Effector memory CD8-positive, alpha-beta T cell (primary cell): ENCODE results near the gene SH2D1A.
"Not testable (repeated sequence)": the region's sequence is repeated elsewhere in the genome, so short reads cannot be mapped to it uniquely, and the experiment has no call there.

Experiments
- ATAC-seq: fragments of 150-1000 bp; cut with Tn5 transposase; replicated peaks from 2 replicates; pipeline ENCODE4 v1.10.0; 2021; ENCODE audit warnings: mild to moderate bottlenecking, moderate library complexity
- DNase-seq, 3 experiments: peaks; one replicate each; pipeline ENCODE4 v3.0.0; 2021
- H3K27ac Mint-ChIP-seq, 2 donors: one replicate each; pipeline ENCODE4 v1.8.0; 2022; ENCODE audit warnings: mild to moderate bottlenecking in 2 of 2, mixed read lengths in 2 of 2, moderate library complexity in 2 of 2
- H3K27me3 Mint-ChIP-seq, 2 donors: one replicate each; pipeline ENCODE4 v1.8.0; 2022; ENCODE audit warnings: mixed read lengths in 2 of 2
- H3K36me3 Mint-ChIP-seq: one replicate; pipeline ENCODE4 v1.8.0; 2022; ENCODE audit warnings: mild to moderate bottlenecking, moderate library complexity, mixed read lengths; ENCODE audit not compliant: insufficient read depth
- H3K4me1 Mint-ChIP-seq, 2 donors: one replicate each; pipeline ENCODE4 v1.8.0; 2022; ENCODE audit warnings: low read depth in 2 of 2, mixed read lengths in 2 of 2
- H3K4me3 Mint-ChIP-seq, 2 donors: one replicate each; pipeline ENCODE4 v1.8.0; 2022; ENCODE audit warnings: mild to moderate bottlenecking in 2 of 2, mixed read lengths in 2 of 2, moderate library complexity in 2 of 2
- H3K9me3 Mint-ChIP-seq, 2 donors: one replicate each; pipeline ENCODE4 v1.8.0; 2022; ENCODE audit warnings: mixed read lengths in 2 of 2
- total RNA-seq, 9 experiments: gene quantifications; one replicate each; lab custom pipeline; 2026; lab: John Stamatoyannopoulos, UW

The SH2D1A gene
- 96.5 to 195 (median 147) reads per million in 9 experiments for total RNA-seq

GRCh38 chrX:124346117-124346876 lies at the start of gene SH2D1A:
Gene SH2D1A, plus strand, starts transcription at chrX:124346563. Its CDS starts 80 bp downstream, at chrX:124346643.
- no peaks in the 10 kb centered on the region for H3K9me3 Mint-ChIP-seq
- DNase-seq (peak; percentile 11 to 30 (median 19)), ATAC-seq (peak; percentile 52)
- peaks cover 16 to 38% of the 10 kb centered on the region in 2 donors for H3K4me1 Mint-ChIP-seq
- no peaks in the 10 kb centered on the region for H3K27me3 Mint-ChIP-seq
- H3K27ac Mint-ChIP-seq: peak within 1 kb of the TSS; percentile 94 to 95
- peaks cover 16% of the 10 kb centered on the region for H3K36me3 Mint-ChIP-seq
- peak within 1 kb of the TSS; percentile 93 to 95 for H3K4me3 Mint-ChIP-seq

DNA sequence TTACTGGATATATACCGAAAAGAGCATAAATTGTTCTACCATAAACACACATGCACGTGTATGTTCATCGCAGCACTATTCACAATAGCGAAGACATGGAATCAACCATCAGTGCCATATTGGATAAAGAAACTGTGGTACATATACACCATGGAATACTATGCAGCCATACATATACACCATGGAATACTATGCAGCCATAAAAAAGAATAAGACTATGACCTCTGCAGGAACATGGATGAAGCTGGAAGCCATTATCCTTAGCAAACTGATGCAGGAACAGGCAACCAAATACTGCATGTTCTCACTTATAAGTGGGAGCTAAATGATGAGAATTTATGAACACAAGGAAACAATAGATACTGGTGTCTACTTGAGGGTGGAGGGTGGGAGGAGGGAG lies 47.0 kb upstream of the SH2D1A start:
- H3K4me1 Mint-ChIP-seq: peaks cover 5 to 20% of the 10 kb centered on the region in 2 donors
- not testable (repeated sequence) for DNase-seq, ATAC-seq, H3K4me3 Mint-ChIP-seq, H3K9me3 Mint-ChIP-seq, H3K36me3 Mint-ChIP-seq, H3K27me3 Mint-ChIP-seq
- peak overlapping the region in 1 of 2 donors; percentile 69 for H3K27ac Mint-ChIP-seq

DNA sequence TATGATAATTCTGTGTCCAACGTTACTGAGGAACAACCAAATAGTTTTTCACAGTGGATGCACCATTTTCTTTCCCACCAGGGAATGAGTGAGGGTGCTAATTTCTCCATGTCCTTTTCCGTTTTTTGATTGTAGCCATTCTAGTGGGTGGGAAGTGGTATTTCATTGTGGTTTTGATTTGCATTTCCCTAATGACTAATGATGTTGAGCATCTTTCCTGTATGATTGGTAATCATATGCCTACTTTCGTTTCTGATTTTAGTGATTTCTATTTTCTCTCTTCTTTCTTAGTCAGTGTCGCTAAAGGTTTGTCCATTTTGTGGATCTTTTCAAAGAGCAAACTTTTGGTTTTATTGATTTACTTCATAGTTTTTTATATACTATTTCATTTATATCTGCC lies 46.0 kb upstream of the SH2D1A start:
- Mint-ChIP-seq H3K27me3 (no peaks in the 10 kb centered on the region), H3K27ac (peak overlapping the region; percentile 69 to 91), H3K4me1 (peaks cover 5 to 20% of the 10 kb centered on the region in 2 donors), H3K36me3 (peaks cover 3% of the 10 kb centered on the region), H3K4me3 (peak overlapping the region; percentile 60 to 80), H3K9me3 (no peaks in the 10 kb centered on the region)
- DNase-seq: peak; percentile 0 to 20 (median 0)
- ATAC-seq: peak; percentile 75

DNA sequence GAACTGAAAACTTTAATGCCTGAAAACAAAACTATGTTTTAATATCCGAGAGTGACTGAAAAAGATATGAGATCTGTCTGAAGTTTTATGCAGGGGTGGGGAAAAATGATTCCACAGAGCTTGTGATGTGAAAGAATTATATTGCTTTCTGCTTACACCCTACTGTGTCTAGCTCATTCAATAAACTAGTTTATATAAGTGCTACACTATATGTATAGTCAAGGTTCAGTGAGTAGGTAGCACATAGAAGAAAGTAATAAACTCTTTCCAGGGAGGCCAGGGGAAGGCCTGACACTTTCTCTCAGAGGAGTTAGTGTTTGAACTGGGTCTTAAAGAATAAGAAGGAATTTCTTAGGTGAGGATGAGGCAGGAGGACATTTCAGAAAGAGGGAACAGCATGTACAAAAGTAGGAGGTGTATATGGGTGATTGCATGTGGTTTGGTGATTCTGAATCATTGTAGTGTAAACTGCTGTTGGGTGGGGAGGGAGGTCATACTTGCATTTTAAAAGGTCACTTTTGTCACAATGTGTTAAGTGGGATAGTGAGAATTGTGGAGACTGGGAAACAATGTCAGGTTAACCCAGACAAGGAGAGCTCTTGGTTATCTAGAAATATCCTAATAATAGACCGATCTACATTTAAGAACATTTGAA lies 39.0 kb upstream of the SH2D1A start:
- H3K9me3 Mint-ChIP-seq: no peaks in the 10 kb centered on the region
- peaks cover 0 to 18% of the 10 kb centered on the region in 2 donors for H3K4me1 Mint-ChIP-seq
- DNase-seq (no peak), ATAC-seq (no peak)
- peak overlapping the region in 1 of 2 donors; percentile 59 for H3K27ac Mint-ChIP-seq
- H3K4me3 Mint-ChIP-seq: peak overlapping the region in 1 of 2 donors; percentile 6
- no peaks in the 10 kb centered on the region for H3K27me3 Mint-ChIP-seq
- no peaks in the 10 kb centered on the region for H3K36me3 Mint-ChIP-seq

- Mint-ChIP-seq H3K27me3 (no peaks in the 10 kb centered on the region), H3K4me1 (peaks cover 0 to 4% of the 10 kb centered on the region in 2 donors), H3K27ac (no peak overlapping the region), H3K9me3 (no peaks in the 10 kb centered on the region), H3K4me3 (no peak overlapping the region), H3K36me3 (peaks cover 3% of the 10 kb centered on the region)
- DNase-seq (no peak), ATAC-seq (no peak)
Observed at GRCh38 chrX:124325732-124326131, 20.6 kb upstream of the SH2D1A start.

- Mint-ChIP-seq H3K4me1 (peaks cover 3 to 7% of the 10 kb centered on the region in 2 donors), H3K27ac (no peak overlapping the region), H3K27me3 (no peaks in the 10 kb centered on the region), H3K4me3 (no peak overlapping the region), H3K9me3 (no peaks in the 10 kb centered on the region), H3K36me3 (peaks cover 3% of the 10 kb centered on the region)
- ATAC-seq: no peak
- DNase-seq: no peak
Observed at GRCh38 chrX:124328765-124329164, 17.6 kb upstream of the SH2D1A start.

DNA sequence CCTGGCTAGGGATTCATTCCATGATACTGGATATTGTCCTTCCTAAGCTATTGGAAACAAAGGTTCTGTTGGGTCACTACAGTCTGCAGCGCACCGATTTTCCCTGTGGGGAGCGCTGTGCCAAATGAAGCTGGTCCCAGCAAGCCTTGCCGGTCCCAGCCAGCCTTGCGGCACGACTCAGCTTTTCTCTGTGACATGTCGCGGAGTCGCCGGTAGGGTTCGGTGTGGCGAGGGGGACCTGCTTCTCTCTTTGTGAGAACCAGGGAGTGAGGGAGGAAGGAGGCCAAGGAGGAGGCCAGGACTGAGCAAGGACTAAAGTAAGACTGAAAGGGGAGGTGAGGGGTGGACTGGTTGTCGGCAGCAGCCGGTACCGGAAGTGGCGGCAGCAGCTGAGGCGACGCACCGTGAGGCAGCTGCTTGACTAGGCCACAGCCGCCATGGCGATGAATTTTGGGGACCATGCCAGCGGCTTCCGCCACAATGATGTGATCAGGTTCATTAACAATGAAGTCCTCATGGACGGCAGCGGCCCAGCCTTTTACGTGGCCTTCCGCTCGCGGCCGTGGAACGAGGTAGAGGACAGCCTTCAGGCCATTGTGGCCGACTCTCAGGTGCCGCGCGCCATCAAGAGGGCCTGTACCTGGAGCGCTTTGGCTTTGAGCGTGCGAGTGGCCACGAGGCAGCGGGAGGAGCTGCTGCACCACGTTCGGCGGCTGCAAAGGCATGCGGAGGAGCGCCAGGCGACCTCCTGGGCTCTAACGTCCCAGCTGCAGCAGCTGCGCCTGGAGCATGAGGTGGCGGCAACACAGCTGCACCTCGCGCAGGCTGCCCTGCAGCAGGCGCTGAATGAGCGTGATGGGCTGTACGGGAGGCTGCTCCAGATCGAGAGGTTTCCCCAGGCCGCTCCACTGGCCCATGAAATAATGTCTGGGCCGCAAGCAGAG lies 13.6 kb upstream of the SH2D1A start, which contains the start of gene TEX13D:
TSS of gene TEX13D (plus strand) at position 180 of the 944 bp plus-strand sequence. CDS start at position 438, 258 bp downstream.
- H3K4me1 Mint-ChIP-seq: peaks cover 13 to 14% of the 10 kb centered on the region in 2 donors
- ATAC-seq: no peak
- H3K27me3 Mint-ChIP-seq: no peaks in the 10 kb centered on the region

DNA sequence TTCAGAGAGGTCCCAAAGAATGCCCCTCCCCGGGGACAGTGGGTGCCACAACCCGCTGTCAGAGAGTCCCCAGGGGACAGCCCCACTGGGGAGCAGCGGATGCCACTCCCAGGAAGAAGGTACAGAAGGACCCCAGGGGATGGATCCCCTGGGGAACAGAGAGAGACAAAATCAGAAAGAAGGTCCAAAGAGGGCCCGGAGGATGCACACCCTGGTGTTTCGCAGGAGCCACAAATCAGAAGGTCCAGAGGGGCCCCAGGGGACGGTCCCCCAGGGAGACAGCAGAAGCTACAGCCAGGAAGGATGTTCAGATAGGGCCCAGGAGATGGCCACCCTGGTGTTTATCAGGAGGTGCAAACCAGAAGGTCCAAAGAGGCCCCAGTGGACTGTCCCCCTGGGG lies 12.5 kb upstream of the SH2D1A start:
- Mint-ChIP-seq H3K4me3 (no peak overlapping the region), H3K36me3 (no peaks in the 10 kb centered on the region), H3K9me3 (no peaks in the 10 kb centered on the region), H3K27ac (peak overlapping the region in 1 of 2 donors; percentile 86), H3K27me3 (no peaks in the 10 kb centered on the region), H3K4me1 (peaks cover 13 to 18% of the 10 kb centered on the region in 2 donors)
- no peak for DNase-seq
- ATAC-seq: no peak

More for the DNA sequence above, 13.6 kb upstream of the SH2D1A start, which contains the start of gene TEX13D:
- H3K9me3 Mint-ChIP-seq: no peaks in the 10 kb centered on the region
- DNase-seq: no peak
- no peak within 1 kb of the TSS for H3K4me3 Mint-ChIP-seq
- peaks cover under 1% of the 10 kb centered on the region for H3K36me3 Mint-ChIP-seq
- peak within 1 kb of the TSS in 1 of 2 donors; percentile 86 for H3K27ac Mint-ChIP-seq

- not testable (repeated sequence) for DNase-seq, H3K9me3 Mint-ChIP-seq, H3K27me3 Mint-ChIP-seq, ATAC-seq, H3K4me3 Mint-ChIP-seq, H3K36me3 Mint-ChIP-seq, H3K27ac Mint-ChIP-seq
- peaks cover 13 to 22% of the 10 kb centered on the region in 2 donors for H3K4me1 Mint-ChIP-seq
Observed at GRCh38 chrX:124334555-124334954, 11.8 kb upstream of the SH2D1A start.

DNA sequence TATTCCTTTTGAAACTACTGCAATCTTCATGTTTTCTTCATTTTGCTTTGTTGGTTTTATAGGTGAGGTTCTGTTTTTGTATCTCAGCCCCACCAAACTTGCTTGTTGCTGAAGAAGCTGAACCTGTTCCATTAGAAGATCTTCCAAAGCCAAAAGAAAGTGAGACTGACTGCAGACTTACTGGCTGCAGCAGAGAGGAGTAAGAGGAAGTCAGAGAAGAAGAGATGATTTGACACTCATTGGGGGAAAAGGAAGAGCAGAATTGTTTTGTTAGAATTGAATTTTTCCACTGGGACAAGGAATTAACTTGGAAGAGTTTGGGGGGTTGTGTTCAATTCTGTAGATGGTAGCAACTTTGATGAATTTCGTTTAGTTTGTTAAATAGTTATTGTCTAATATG lies 10.8 kb upstream of the SH2D1A start:
- peaks cover 13 to 22% of the 10 kb centered on the region in 2 donors for H3K4me1 Mint-ChIP-seq
- H3K9me3 Mint-ChIP-seq: no peaks in the 10 kb centered on the region
- ATAC-seq (no peak), DNase-seq (no peak)
- peak overlapping the region in 1 of 2 donors; percentile 63 for H3K4me3 Mint-ChIP-seq
- peaks cover 3% of the 10 kb centered on the region for H3K36me3 Mint-ChIP-seq
- H3K27ac Mint-ChIP-seq: peak overlapping the region in 1 of 2 donors; percentile 14
- no peaks in the 10 kb centered on the region for H3K27me3 Mint-ChIP-seq

- Mint-ChIP-seq H3K4me3 (no peak overlapping the region), H3K36me3 (peaks cover 3% of the 10 kb centered on the region), H3K27ac (no peak overlapping the region), H3K27me3 (no peaks in the 10 kb centered on the region), H3K9me3 (no peaks in the 10 kb centered on the region), H3K4me1 (peaks cover 15 to 38% of the 10 kb centered on the region in 2 donors)
- DNase-seq (no peak), ATAC-seq (no peak)
Observed at GRCh38 chrX:124337916-124338315, 8.4 kb upstream of the SH2D1A start.

DNA sequence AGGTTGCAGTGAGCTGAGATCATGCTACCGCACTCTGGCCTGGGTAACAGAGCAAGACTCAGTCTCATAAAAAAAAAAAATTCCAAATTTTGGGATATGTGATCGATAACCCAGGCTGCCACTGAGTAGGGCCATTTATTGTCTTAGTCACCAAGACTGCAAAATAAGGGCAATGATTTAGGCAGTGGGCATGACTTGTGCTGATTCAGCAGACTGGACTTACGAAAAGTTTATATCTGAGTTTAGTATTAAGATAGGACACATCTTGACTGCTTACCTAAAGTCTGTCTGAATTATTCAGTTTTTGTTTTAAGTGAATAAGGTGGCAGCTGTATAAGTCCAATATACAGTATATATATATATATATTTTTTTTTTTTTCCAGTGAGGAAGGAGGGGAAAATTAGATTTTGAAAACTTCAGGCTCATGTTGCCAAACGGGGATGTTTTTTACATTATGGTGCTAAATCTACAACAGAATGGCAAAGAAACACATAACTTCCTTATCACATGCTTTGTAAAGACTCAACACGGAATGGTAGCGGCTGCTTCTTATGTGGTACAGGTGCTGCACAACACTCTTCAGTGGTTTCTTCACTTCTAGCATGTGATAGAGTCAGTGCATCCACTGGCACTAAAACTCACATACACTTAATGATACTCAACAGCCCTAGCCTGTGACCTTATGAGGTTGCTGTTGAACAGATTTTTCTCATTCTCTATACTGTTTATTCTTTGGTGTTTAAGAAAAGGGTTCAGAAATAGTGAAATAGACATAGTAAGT lies 7.4 kb upstream of the SH2D1A start:
- no peaks in the 10 kb centered on the region for H3K9me3 Mint-ChIP-seq
- H3K4me1 Mint-ChIP-seq: peaks cover 15 to 48% of the 10 kb centered on the region in 2 donors
- peak overlapping the region in 1 of 2 donors; percentile 62 for H3K27ac Mint-ChIP-seq
- peak overlapping the region; percentile 12 to 54 for H3K4me3 Mint-ChIP-seq
- DNase-seq (peak; percentile 40 to 50 (median 45)), ATAC-seq (peak; percentile 79)
- H3K36me3 Mint-ChIP-seq: peaks cover 9% of the 10 kb centered on the region
- H3K27me3 Mint-ChIP-seq: no peaks in the 10 kb centered on the region
